Activated gamma-delta T cell treated with anti-CD3 and anti-CD28 coated beads, Interleukin-2, amount 50 U/mL, for 16 hours (primary cell): Measurements from ENCODE around the gene ID4.

ENCODE experiments used
- DNase-seq: peaks from one replicate; pipeline ENCODE4 v3.0.0-alpha.2; 2020; ENCODE audit warnings: low read depth

Gene ID4

DNA sequence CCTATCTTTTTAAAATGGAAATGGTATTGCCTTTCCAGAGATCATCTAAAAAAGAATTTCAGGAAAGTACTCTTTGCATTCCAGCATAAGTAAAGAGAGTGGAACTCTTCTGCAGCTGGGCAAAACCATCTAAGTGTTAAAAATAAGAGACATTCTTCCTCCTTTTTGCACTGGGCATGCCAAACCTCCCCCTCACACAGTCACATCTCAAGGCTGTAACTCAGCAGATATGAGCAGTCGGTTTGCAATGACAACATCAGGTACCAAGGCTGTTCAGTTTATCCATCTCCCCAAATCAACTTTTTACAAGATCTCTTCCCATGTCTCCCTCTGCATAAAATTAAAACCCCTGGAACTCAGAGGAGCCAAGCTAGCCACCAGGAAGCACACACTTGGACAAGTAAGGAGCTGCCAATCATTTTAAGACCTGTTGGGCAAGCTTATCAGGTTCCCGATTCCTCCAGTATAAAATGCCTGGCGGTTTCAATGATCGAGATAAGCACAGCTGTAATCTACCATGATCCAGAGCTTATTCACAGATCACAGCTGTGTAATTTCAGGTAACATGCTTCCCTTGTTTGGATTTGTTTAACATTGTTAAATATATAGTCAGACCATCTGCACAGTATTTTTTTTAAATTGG lies 23.2 kb downstream of the ID4 start:
- no peak for DNase-seq

GRCh38 chr6:19864285-19864684 lies 27.1 kb downstream of the ID4 start:
- DNase-seq = no peak

GRCh38 chr6:19865178-19865577 lies 28.0 kb downstream of the ID4 start:
- DNase-seq = no peak

DNA sequence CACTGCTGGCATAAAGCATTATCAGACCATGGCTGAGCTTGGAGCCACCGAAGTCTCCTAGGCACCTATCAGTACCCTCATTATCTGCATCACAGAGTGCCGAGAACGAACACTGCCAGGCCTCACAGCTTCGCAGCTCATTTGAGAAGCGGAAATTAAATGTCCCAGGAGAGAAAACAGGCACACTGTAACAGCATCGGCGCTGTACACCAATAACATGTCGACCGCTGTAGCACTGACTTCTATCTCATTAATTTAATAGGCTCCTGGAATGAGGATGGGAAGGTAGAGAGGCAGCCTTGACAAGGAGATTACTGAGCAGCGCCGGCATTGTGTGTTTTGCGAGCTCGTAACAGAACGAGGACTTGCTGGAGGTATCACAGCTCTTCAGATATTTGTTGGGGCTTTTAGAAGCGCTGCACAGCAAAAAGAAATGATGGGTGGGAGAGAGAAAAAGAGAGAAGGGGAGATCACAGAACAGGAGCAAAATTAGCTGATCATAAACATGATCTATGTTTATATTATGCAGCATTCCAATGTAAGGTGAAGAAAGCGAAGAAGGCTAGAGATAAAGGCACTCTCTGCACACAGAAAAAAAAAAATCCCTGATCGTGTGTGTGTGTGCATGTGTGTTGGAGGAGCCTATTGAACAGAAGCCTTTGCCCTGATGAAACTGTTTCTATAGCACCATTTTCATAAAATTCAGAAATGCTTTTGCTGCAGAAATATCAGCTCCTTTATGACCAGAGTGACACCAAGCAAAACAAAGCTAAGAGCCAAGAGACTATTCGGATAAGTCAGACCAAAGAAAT lies 29.2 kb downstream of the ID4 start:
- DNase-seq = no peak

GRCh38 chr6:19866985-19867627 lies 29.9 kb downstream of the ID4 start:
- no peak for DNase-seq

GRCh38 chr6:19869464-19869863 lies 32.3 kb downstream of the ID4 start:
- no peak for DNase-seq

GRCh38 chr6:19870322-19870721 lies 33.2 kb downstream of the ID4 start:
- no peak for DNase-seq

GRCh38 chr6:19873031-19873430 lies 35.9 kb downstream of the ID4 start:
- no peak for DNase-seq

DNA sequence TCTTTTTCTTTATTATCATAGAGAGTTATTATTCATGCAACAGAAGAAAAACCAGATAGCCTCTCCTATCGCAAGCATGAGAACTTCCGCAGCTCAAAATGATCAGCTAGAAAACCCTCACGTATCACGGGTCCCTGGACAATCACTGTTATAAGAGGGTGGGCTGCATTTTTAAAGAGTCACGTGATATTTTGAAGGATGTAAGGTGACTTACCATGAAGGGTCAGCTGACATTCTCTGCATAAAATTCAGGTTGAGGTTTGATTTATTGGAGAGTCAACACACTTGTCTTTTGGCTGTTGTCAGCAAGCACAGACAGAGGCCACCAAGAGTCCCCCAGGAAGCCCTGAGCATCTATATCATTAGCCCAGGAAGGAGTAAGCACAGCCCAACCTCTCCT lies 39.5 kb downstream of the ID4 start:
- DNase-seq = no peak

DNA sequence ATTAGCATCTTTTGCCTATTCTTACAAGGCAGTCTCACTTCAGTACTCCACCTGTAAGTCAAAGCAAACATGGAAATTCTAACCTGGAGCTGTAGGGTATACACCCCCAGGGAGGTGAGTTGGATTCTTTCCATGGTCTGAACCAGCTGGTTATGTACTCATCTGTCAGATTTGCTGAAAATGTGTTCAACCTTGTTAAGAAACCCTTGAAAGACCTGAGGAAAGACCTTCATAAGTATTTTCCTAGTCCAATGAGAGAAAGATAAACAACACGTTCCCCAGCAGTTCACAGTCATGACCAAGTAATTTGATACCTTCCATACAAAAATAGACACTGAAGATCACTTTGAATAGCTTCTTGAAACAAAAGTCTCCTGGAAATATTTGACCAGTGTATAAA lies 42.5 kb downstream of the ID4 start:
- no peak for DNase-seq

DNA sequence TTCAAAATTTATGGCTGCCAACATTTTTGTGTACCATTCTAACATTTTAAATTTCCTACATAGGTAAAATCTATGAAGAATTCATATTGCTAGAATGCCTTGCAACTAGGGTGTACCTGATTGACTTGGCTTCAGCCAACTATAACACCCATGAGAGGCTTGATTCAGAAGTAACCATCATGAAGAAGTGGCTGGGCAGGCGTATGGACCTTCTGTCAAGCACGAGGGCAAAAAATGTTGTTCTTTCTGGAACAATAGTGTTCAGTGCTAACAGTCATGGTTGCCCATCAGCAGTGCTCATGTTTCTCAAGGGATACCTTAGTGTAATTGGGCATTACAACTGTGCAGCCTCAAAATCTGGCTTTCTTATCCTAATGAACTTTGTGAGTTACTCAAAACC lies 42.9 kb downstream of the ID4 start:
- DNase-seq = no peak

- no peak for DNase-seq
These were observed 54.3 kb downstream of the ID4 start for GRCh38 chr6:19891451-19891850.
